GM12874 (cell line): Measurements from ENCODE around the gene PSMD11.

Source experiments
- TF ChIP-seq, protein P1 (sequence below): IDR thresholded peaks from 2 replicates; pipeline ENCODE4 v1.5.1; 2011; ENCODE audit warnings: low read depth, mild to moderate bottlenecking, control low read depth, low read length, moderate library complexity; ENCODE audit not compliant: insufficient read depth

PSMD11 gene

DNA sequence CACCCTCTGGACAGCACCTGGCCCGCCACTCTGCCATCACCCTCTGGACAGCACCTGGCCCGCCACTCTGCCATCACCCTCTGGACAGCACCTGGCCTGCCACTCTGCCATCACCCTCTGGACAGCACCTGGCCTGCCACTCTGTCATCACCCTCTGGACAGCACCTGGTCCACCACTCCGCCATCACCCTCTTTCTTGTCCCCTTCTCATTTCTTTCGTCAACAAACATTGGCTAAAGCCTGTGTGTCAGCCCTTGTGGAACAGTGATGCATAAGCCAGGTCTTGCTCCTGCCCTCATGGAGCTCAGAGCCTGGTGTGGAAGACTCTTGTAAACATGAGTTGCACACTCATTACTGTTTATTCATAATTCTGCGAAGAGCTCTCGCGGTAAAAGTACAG lies 73.7 kb downstream of the PSMD11 start:
- TF ChIP-seq, protein P1, sequence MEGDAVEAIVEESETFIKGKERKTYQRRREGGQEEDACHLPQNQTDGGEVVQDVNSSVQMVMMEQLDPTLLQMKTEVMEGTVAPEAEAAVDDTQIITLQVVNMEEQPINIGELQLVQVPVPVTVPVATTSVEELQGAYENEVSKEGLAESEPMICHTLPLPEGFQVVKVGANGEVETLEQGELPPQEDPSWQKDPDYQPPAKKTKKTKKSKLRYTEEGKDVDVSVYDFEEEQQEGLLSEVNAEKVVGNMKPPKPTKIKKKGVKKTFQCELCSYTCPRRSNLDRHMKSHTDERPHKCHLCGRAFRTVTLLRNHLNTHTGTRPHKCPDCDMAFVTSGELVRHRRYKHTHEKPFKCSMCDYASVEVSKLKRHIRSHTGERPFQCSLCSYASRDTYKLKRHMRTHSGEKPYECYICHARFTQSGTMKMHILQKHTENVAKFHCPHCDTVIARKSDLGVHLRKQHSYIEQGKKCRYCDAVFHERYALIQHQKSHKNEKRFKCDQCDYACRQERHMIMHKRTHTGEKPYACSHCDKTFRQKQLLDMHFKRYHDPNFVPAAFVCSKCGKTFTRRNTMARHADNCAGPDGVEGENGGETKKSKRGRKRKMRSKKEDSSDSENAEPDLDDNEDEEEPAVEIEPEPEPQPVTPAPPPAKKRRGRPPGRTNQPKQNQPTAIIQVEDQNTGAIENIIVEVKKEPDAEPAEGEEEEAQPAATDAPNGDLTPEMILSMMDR: no peak

DNA sequence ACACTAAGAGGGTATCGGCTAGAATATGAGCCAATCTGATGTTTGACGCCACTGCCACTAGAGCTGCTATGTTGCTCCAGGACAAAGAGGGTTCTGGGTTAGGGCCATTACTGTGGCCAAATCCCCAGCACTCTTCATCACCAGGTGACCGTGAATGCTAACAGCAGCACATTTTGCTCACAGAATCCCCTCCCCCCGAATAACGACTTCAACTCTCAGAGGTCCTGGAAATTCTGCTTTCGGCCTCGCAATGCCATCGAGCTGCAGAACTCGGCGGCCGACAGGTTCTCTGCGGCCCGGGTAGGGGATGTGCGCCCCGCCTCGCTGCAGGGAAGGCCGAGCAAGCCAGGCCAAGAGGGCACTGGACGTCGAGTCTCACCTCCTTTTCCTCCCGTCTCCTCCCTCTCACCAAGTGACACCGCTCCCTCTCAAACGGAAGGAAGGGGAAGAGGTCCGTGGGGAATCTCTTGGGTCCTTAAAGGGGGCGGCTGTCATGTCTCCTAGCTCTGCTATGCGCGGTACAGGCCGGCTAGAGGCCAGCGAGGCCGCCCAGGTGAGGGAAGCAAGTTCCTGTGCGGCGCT lies 74.4 kb downstream of the PSMD11 start:
- TF ChIP-seq, protein P1: no peak

DNA sequence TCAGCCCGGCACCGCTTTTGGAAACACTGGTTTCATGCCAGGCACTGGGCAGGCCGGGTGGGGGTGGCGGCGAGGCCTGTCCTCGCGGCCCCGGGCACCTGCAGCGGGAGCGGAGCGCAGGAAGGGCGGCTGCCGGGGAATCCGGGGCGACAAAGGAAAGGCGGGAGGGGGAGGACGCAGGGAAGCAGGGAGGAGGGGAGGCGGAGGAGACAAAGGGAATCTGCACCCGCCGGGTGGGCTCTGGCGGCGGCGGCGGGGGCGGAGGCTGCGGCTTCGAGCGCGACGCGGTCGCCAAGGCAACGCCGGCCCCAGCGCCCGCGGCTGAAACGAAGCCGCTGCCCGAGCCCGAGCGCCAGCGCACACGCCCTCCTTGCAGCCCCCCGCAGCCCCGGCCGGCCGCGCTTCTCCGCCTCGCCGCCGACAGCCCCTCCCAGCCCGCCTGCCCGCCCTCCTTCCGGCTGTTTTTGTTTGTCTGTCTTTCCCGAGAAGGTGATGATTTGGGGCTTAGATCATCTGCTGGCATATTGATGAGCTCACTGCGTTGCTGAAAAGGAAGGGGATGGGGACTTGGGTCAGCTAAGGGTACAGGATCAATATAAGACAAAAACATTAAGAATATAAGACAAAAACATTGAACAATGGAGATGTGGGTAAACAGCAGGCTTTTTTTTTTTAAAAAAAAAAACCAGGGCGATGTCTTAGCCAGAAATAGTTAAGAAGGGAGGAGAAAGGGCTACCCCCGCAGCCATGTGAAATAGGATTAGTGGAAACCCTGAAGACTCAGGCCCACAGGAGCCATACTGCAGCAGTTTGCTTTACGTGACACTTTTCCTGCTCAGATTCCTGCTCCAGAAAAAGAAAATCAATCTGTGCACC lies 75.2 kb downstream of the PSMD11 start:
- TF ChIP-seq, protein P1: no peak

DNA sequence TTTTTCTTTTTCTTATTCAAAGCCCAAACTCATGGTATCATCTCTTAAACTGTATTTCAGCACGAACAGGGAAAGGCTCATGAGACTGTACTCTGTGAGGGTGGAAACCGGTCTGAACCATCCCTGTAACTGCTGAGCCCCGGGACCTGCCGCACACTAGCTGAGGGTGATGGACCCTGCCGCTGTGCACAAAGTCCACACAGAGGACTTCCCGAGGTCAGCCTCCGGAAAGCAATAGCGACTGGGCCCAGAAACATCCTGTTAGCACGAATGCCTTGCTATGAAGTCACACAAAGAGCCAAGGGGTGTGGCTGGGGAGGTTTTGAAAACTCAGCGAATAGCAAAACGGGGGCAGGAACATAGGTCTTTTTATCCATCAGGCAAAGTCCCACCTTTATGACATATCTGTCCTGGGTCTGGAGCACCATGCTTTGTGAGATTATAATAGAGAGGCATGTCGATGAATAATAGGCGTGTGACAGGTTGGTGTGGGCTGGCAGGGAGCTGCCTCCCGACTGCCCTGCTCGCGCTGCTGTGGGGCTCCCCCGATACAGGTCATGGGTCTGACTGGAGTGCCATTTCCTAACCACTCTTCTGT lies 75.9 kb downstream of the PSMD11 start:
- TF ChIP-seq, protein P1: no peak

DNA sequence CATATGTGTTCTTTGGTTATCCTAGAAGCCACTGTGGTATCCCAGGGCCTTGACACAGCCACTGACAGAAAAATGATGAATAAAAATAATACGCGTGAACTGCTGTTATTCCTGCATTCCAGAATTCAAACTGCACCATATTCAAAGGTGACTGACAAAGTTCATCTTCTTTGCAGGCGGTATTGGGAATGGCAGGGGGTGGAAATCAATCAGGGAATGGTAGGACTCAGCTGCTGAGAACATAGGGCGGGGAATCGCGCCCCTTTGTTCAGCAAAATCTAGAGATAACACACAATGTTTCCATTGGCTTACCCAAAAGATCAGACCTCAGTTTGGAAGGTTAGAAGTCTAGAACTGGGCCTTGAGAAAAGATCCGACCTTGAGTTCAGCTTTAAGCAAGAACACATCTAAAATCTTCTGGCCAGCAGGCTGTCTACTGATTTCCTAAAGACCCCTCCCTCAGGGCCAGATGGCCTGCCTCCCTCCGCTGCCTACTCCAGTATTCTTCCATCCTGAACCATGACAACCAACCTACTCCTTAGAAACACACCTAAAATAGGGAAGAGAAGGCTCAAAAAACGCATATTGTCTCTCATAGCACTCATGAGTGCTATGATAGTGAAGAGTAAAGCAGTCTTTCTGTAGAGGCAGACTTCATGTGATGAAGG lies 76.6 kb downstream of the PSMD11 start:
- TF ChIP-seq, protein P1: no peak

DNA sequence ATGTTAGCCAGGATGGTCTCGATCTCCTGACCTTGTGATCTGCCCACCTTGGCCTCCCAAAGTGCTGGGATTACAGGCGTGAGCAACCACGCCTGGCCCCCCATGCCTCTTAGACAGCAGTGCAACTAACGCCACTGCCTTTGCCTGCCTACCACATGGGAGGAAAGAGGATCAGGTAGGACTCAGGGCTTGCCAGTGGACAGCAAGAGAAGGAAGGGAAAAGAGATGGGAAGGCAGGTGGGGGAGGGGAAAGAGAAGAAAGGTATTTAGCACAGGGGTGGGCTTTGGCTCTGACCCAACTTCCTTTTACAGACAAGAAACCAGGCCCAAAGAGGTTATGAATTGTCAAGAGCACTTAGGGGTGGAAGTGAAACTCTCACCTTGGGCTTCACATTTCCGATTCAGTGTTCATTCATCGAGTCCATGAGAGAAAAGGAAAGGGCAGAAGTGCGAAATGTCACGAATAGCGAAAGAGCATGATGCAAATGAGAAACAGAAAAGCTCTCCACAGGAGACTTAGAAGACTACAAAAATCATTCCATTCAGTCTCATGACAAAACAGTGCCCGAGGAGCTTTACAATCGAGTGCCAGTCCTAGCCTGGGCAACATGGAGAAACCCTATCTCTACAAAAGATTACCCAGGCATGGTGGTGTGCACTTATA lies 78.8 kb downstream of the PSMD11 start:
- TF ChIP-seq, protein P1: no peak
